HepG2 (cell line): ENCODE results near the gene JAKMIP2. TPM values are rescaled to one million over a fixed set of nuclear protein-coding genes. Genes with fewer than 3 reads are reported as not detected.

Source experiments
- ATAC-seq: fragments of 200-7000 bp; cut with Tn5 transposase; 3 replicates; pipeline ENCODE4 v1.9.1; 2020; ENCODE audit warnings: mild to moderate bottlenecking, moderate library complexity
- BruUV-seq: library from RNA; stranded (reverse); fragments of 400-500 nt; replicated peaks from 2 replicates; lab custom pipeline; 2021; lab: Mats Ljungman, UMichigan
- CTCF ChIA-PET: fragments of 300-600 bp; formaldehyde crosslinking; extraction: SDS; loops from one replicate; lab custom pipeline; 2021; ENCODE audit warnings: low total read pairs, inconsistent platforms, low intra/inter-chr PET ratio; lab: Yijun Ruan, JAX
- POLR2A ChIA-PET: fragments of 350-600 bp; sonication (Branson Sonifier 250); formaldehyde crosslinking; loops from one replicate; lab custom pipeline; 2020; ENCODE audit warnings: antibody characterized with exemption, inconsistent platforms; lab: Yijun Ruan, JAX
- DNase-seq: peaks from one replicate; pipeline ENCODE4 v3.0.0-alpha.2; 2015; ENCODE audit warnings: low spot score
- FAIRE-seq: peaks from 3 replicates; lab custom pipeline; 2011; peaks lifted over from hg19 to GRCh38; lab: Jason Lieb, UNC
- H2AFZ ChIP-seq: one replicate; pipeline ENCODE4 v1.6.1; 2011; ENCODE audit warnings: low read length, inconsistent platforms
- H3K27ac ChIP-seq: fragments of 300-600 bp; 3 replicates; pipeline ENCODE4 v1.8.0; 2011; ENCODE audit warnings: mixed run types, mild to moderate bottlenecking, mixed read lengths, low read length, inconsistent platforms; ENCODE audit not compliant: insufficient read depth; ENCODE audit errors: extremely low read length
- H3K27me3 ChIP-seq, 2 experiments: fragments of 200-600 bp in 1 of 2; 2 replicates in 1 of 2; 3 replicates in 1 of 2; pipeline versions ENCODE4 v1.6.0 to v1.8.0; 2011; ENCODE audit warnings: low read length in 2 of 2, mild to moderate bottlenecking in 2 of 2, moderate library complexity in 2 of 2, inconsistent platforms in 1 of 2; ENCODE audit not compliant: insufficient read depth in 2 of 2, control insufficient read depth in 1 of 2
- H3K36me3 ChIP-seq, 2 experiments: fragments of 200-600 bp in 1 of 2; replicated peaks in 1 of 2; 2 replicates in 1 of 2; 3 replicates in 1 of 2; pipeline versions ENCODE4 v1.5.1 to v1.8.0; 2011; ENCODE audit warnings: low read length in 2 of 2, inconsistent platforms in 1 of 2; ENCODE audit not compliant: insufficient read depth in 2 of 2, control insufficient read depth in 1 of 2
- H3K4me1 ChIP-seq: 2 replicates; pipeline ENCODE4 v1.5.1; 2012; ENCODE audit warnings: low read length, inconsistent platforms; ENCODE audit not compliant: insufficient read depth
- H3K4me2 ChIP-seq: 2 replicates; pipeline ENCODE4 v1.6.0; 2011; ENCODE audit warnings: low read depth, low read length, inconsistent platforms
- H3K4me3 ChIP-seq, 3 experiments: fragments of 200-600 bp in 1 of 3; sonication (generic), shearing (Covaris generic) in 1 of 3; replicated peaks in 1 of 3; 2 replicates each; pipeline ENCODE4 v1.5.1; 2011 to 2016; ENCODE audit warnings: low read length in 3 of 3, inconsistent platforms in 2 of 3, low read depth in 2 of 3, mild to moderate bottlenecking in 2 of 3, control low read depth in 1 of 3, mixed read lengths in 1 of 3; ENCODE audit not compliant: insufficient read depth in 1 of 3
- H3K79me2 ChIP-seq: one replicate; pipeline ENCODE4 v1.6.1; 2011; ENCODE audit warnings: low read length, inconsistent platforms; ENCODE audit not compliant: insufficient read depth
- H3K9ac ChIP-seq: 2 replicates; pipeline ENCODE4 v1.6.0; 2011; ENCODE audit warnings: mild to moderate bottlenecking, low read depth, low read length, inconsistent platforms; ENCODE audit not compliant: insufficient read depth
- H3K9me3 ChIP-seq: 2 replicates; pipeline ENCODE4 v1.5.1; 2012; ENCODE audit warnings: mild to moderate bottlenecking, low read length
- H4K20me1 ChIP-seq: 2 replicates; pipeline ENCODE4 v1.6.0; 2011; ENCODE audit warnings: inconsistent platforms, mild to moderate bottlenecking, low read length, moderate library complexity; ENCODE audit not compliant: insufficient read depth
- HHEX ChIP-seq: IDR thresholded peaks from 2 replicates; pipeline ENCODE4 v1.6.1; 2016; ENCODE audit warnings: control low read depth
- IKZF4 ChIP-seq: sonication (generic); formaldehyde crosslinking; IDR thresholded peaks from 2 replicates; pipeline ENCODE4 v1.5.1; 2020; ENCODE audit warnings: borderline replicate concordance, mild to moderate bottlenecking, low read depth, missing genetic modification reagents; ENCODE audit errors: not compliant biosample characterization
- NAIF1 ChIP-seq: sonication (generic); formaldehyde crosslinking; IDR thresholded peaks from 2 replicates; pipeline ENCODE4 v1.5.0; 2020; ENCODE audit warnings: mild to moderate bottlenecking, missing genetic modification reagents, borderline replicate concordance
- PHF8 ChIP-seq: sonication (generic); formaldehyde crosslinking; IDR thresholded peaks from 2 replicates; pipeline ENCODE4 v1.5.0; 2020; ENCODE audit warnings: missing genetic modification reagents
- REST ChIP-seq, 2 experiments: IDR thresholded peaks; 2 replicates each; pipeline ENCODE4 v1.6.1; 2011 to 2012; ENCODE audit warnings: low read length in 2 of 2, borderline replicate concordance in 1 of 2, low read depth in 1 of 2, mild to moderate bottlenecking in 1 of 2, moderate library complexity in 1 of 2
- RNF2 ChIP-seq: fragments of 450-650 bp; conservative IDR thresholded peaks from 2 replicates; pipeline ENCODE4 v1.6.1; 2016; ENCODE audit warnings: low read depth
- SNAPC5 ChIP-seq: sonication (generic); formaldehyde crosslinking; IDR thresholded peaks from 2 replicates; pipeline ENCODE4 v1.8.1; 2023; ENCODE audit warnings: mild to moderate bottlenecking, missing genetic modification reagents, borderline replicate concordance
- ZNF276 ChIP-seq: sonication (generic); formaldehyde crosslinking; IDR thresholded peaks from 2 replicates; pipeline ENCODE4 v1.4.0; 2020; ENCODE audit warnings: mild to moderate bottlenecking, low read depth, missing genetic modification reagents
- ZNF33B ChIP-seq: sonication (generic); formaldehyde crosslinking; IDR thresholded peaks from 2 replicates; pipeline ENCODE4 v1.5.1; 2020; ENCODE audit warnings: mild to moderate bottlenecking, missing genetic modification reagents
- ZNF724P ChIP-seq: sonication (generic); formaldehyde crosslinking; IDR thresholded peaks from 2 replicates; pipeline ENCODE4 v1.8.0; 2022; ENCODE audit warnings: missing genetic modification reagents, borderline replicate concordance
- ZNF792 ChIP-seq: IDR thresholded peaks from 2 replicates; pipeline ENCODE4 v1.6.1; 2016
- in situ Hi-C: cut with HindIII; loops from 2 replicates; pipeline ENCODE4 v1.10.0; 2017; ENCODE audit warnings: low pct_unique_long_range_greater_than_20kb; ENCODE audit not compliant: extremely low pct_ligation_motif_present
- intact Hi-C: fragments of 100-400 bp; cut with micrococcal nuclease; formaldehyde crosslinking; loops from one replicate; pipeline ENCODE4 v1.10.0; 2022; ENCODE audit not compliant: unreplicated experiment
- polyA plus RNA-seq, 8 experiments: library from polyadenylated mRNA; depleted of rRNA in 3 of 8; stranded (reverse) in 7 of 8; unstranded in 1 of 8; fragments of >200 nt; fragmentation: Illumina TruSeq in 4 of 8; extraction: Trizol in 4 of 8; gene quantifications; 2 replicates each; pipeline versions ENCODE4 v1.2.1 to v1.2.3, GENCODE V29; 2011 to 2016; ENCODE audit warnings: low read depth in 4 of 8, missing spikeins in 1 of 8, mixed read lengths in 1 of 8; ENCODE audit not compliant: insufficient read depth in 1 of 8
- total RNA-seq, 5 experiments: library from RNA; depleted of rRNA; stranded (reverse); fragments of >200 nt; fragmentation: Illumina TruSeq; extraction: Trizol; gene quantifications; 2 replicates each; pipeline ENCODE4 v1.2.3, GENCODE V29; 2016; ENCODE audit warnings: low read depth in 1 of 5

The JAKMIP2 gene
- total and polyA plus RNA-seq, 2 of the 13 experiments (the other 11 are each of a cell fraction or from before 2014, with no cell fraction given): 0.04 to 2.1 TPM

GRCh38 chr5:147701468-147701867 lies 81.1 kb downstream of the JAKMIP2 start:
- H3K4me1 ChIP-seq: no peaks in the 10 kb centered on the region
- no peak for FAIRE-seq
- no peak for ATAC-seq
- BruUV-seq: no TSS peak
- in situ Hi-C loops (no loop called here), intact Hi-C loops (loop anchor here (10.0 kb wide), 1 partner anchor 113 kb away; no protein-coding TSS in a partner anchor)
- POLR2A ChIA-PET: no interaction called here
- CTCF ChIA-PET: no interaction called here
- H3K27me3 ChIP-seq: no peaks in the 10 kb centered on the region
- no peak for DNase-seq
- H3K79me2 ChIP-seq: no peaks in the 10 kb centered on the region
- H2AFZ ChIP-seq: no peak overlapping the region
- no peak overlapping the region for H3K27ac ChIP-seq
- no peak for TF ChIP-seq REST (IDR thresholded peaks at IDR 0.05; ENCODE audit: borderline replicate concordance in 1 of 2, low read depth in 1 of 2, low read length in 2 of 2)
- TF ChIP-seq NAIF1 (CRISPR knock-in tag): no peak
- TF ChIP-seq IKZF4: no peak
- TF ChIP-seq ZNF276 (CRISPR knock-in tag): no peak
- no peak for TF ChIP-seq ZNF792 (CRISPR knock-in tag)
- TF ChIP-seq PHF8 (CRISPR knock-in tag): no peak
- TF ChIP-seq ZNF724P (CRISPR knock-in tag): no peak
- no peak for TF ChIP-seq RNF2
- TF ChIP-seq SNAPC5 (CRISPR knock-in tag): no peak
- TF ChIP-seq ZNF33B (CRISPR knock-in tag): no peak
- TF ChIP-seq HHEX (CRISPR knock-in tag): no peak
- TF ChIP-seq, all 625 proteins: peak for 0
- no peaks in the 10 kb centered on the region for H4K20me1 ChIP-seq
- no peaks in the 10 kb centered on the region for H3K36me3 ChIP-seq
- peaks cover 31% of the 10 kb centered on the region for H3K9me3 ChIP-seq
- no peak overlapping the region for H3K4me2 ChIP-seq
- no peak overlapping the region for H3K4me3 ChIP-seq
- H3K9ac ChIP-seq: no peak overlapping the region
